Measurements from ENCODE around the gene RTP1. TPM values are rescaled to one million over a fixed set of nuclear protein-coding genes. Genes with fewer than 3 reads are reported as not detected.
A peak's percentile ranks its signal among the peaks of the same experiment; 100 is the strongest.

RTP1 gene
- total RNA-seq, 3 donors from 2014 or later: not detected

- DNase-seq (no peak), ATAC-seq (no peak)
- Histone ChIP-seq H3K4me3 (no peak overlapping the region), H3K36me3 (ENCODE audit: low read depth) (no peaks in the 10 kb centered on the region), H3K4me1 (ENCODE audit: low read depth) (no peaks in the 10 kb centered on the region), H3K9me3 (no peaks in the 10 kb centered on the region)
- intact Hi-C loops (cut with DNase I, micrococcal nuclease): no loop called here
- TF ChIP-seq CTCF (IDR thresholded peaks at IDR 0.05): no peak
Measured at GRCh38 chr3:187209491-187209890, 12.2 kb downstream of the RTP1 start.

GRCh38 chr3:187210091-187210490, 12.8 kb downstream of the RTP1 start:
- ATAC-seq: no peak
- no peak for TF ChIP-seq CTCF (IDR thresholded peaks at IDR 0.05)
- DNase-seq: no peak
- H3K4me1 ChIP-seq (ENCODE audit: low read depth): no peaks in the 10 kb centered on the region
- intact Hi-C loops (cut with DNase I, micrococcal nuclease): no loop called here
- H3K36me3 ChIP-seq (ENCODE audit: low read depth): no peaks in the 10 kb centered on the region
- H3K9me3 ChIP-seq: no peaks in the 10 kb centered on the region
- H3K4me3 ChIP-seq: no peak overlapping the region

- TF ChIP-seq CTCF (IDR thresholded peaks at IDR 0.05): no peak
- H3K4me1 ChIP-seq (ENCODE audit: low read depth): no peaks in the 10 kb centered on the region
- H3K9me3 ChIP-seq: no peaks in the 10 kb centered on the region
- peak in 1 of 3 donors; percentile 10 for DNase-seq
- no peaks in the 10 kb centered on the region for H3K36me3 ChIP-seq (ENCODE audit: low read depth)
- ATAC-seq: peak; percentile 19
- intact Hi-C loops (cut with DNase I, micrococcal nuclease): no loop called here
- no peak overlapping the region for H3K4me3 ChIP-seq
Measured at GRCh38 chr3:187210545-187211327, 13.4 kb downstream of the RTP1 start.

- TF ChIP-seq CTCF (IDR thresholded peaks at IDR 0.05): no peak
- no peaks in the 10 kb centered on the region for H3K36me3 ChIP-seq (ENCODE audit: low read depth)
- DNase-seq (no peak), ATAC-seq (no peak)
- no peaks in the 10 kb centered on the region for H3K4me1 ChIP-seq (ENCODE audit: low read depth)
- H3K4me3 ChIP-seq: no peak overlapping the region
- H3K9me3 ChIP-seq: no peaks in the 10 kb centered on the region
- intact Hi-C loops (cut with DNase I, micrococcal nuclease): no loop called here
Measured at GRCh38 chr3:187211532-187212195, 14.4 kb downstream of the RTP1 start.

- DNase-seq (no peak), ATAC-seq (no peak)
- Histone ChIP-seq H3K4me3 (no peak overlapping the region), H3K36me3 (ENCODE audit: low read depth) (no peaks in the 10 kb centered on the region), H3K4me1 (ENCODE audit: low read depth) (no peaks in the 10 kb centered on the region), H3K9me3 (no peaks in the 10 kb centered on the region)
- TF ChIP-seq CTCF (IDR thresholded peaks at IDR 0.05): no peak
- intact Hi-C loops (cut with DNase I, micrococcal nuclease): no loop called here
Measured at GRCh38 chr3:187212196-187212545, 14.9 kb downstream of the RTP1 start.
